ENCODE data around the gene GIPC1.
"Not testable (repeated sequence)": the region's sequence is repeated elsewhere in the genome, so short reads cannot be mapped to it uniquely, and the experiment has no call there.

Gene GIPC1

GRCh38 chr19:14473073-14473977, 22.6 kb downstream of the GIPC1 start:
- in situ Hi-C loops (cut with MboI; ENCODE audit: low sequenced_read_pairs), result no loop called here

- in situ Hi-C loops (cut with MboI; ENCODE audit: low sequenced_read_pairs), result no loop called here
These were observed 23.6 kb downstream of the GIPC1 start for GRCh38 chr19:14472202-14472938.

- in situ Hi-C loops (cut with MboI; ENCODE audit: low sequenced_read_pairs), result no loop called here
These were observed 24.3 kb downstream of the GIPC1 start for GRCh38 chr19:14471436-14472187.

GRCh38 chr19:14470031-14470876, 25.7 kb downstream of the GIPC1 start:
- in situ Hi-C loops (cut with MboI; ENCODE audit: low sequenced_read_pairs), result no loop called here

GRCh38 chr19:14467816-14468215, 28.1 kb downstream of the GIPC1 start:
- in situ Hi-C loops (cut with MboI; ENCODE audit: low sequenced_read_pairs), result no loop called here

GRCh38 chr19:14467391-14467790, 28.5 kb downstream of the GIPC1 start:
- in situ Hi-C loops (cut with MboI; ENCODE audit: low sequenced_read_pairs), result no loop called here

- in situ Hi-C loops (cut with MboI; ENCODE audit: low sequenced_read_pairs), result no loop called here
These were observed 32.2 kb downstream of the GIPC1 start for GRCh38 chr19:14463747-14464146.

- in situ Hi-C loops (cut with MboI; ENCODE audit: low sequenced_read_pairs), result not testable (repeated sequence)
These were observed 33.5 kb downstream of the GIPC1 start for GRCh38 chr19:14462401-14462800.

GRCh38 chr19:14460935-14461334, 35.0 kb downstream of the GIPC1 start:
- in situ Hi-C loops (cut with MboI; ENCODE audit: low sequenced_read_pairs), result no loop called here

GRCh38 chr19:14459703-14460102, 36.2 kb downstream of the GIPC1 start:
- in situ Hi-C loops (cut with MboI; ENCODE audit: low sequenced_read_pairs), result no loop called here

- in situ Hi-C loops (cut with MboI; ENCODE audit: low sequenced_read_pairs), result not testable (repeated sequence)
These were observed 43.6 kb downstream of the GIPC1 start for GRCh38 chr19:14452303-14452702.

- in situ Hi-C loops (cut with MboI; ENCODE audit: low sequenced_read_pairs), result no loop called here
These were observed 45.1 kb downstream of the GIPC1 start for GRCh38 chr19:14450876-14451275.

GRCh38 chr19:14450168-14450874, 45.6 kb downstream of the GIPC1 start:
- in situ Hi-C loops (cut with MboI; ENCODE audit: low sequenced_read_pairs), result no loop called here

GRCh38 chr19:14449321-14449720, 46.6 kb downstream of the GIPC1 start:
- in situ Hi-C loops (cut with MboI; ENCODE audit: low sequenced_read_pairs), result no loop called here

- in situ Hi-C loops (cut with MboI; ENCODE audit: low sequenced_read_pairs), result no loop called here
These were observed 49.4 kb downstream of the GIPC1 start for GRCh38 chr19:14446336-14447036.

- in situ Hi-C loops (cut with MboI; ENCODE audit: low sequenced_read_pairs), result no loop called here
These were observed 52.2 kb downstream of the GIPC1 start for GRCh38 chr19:14443632-14444216.

GRCh38 chr19:14442891-14443631, 52.9 kb downstream of the GIPC1 start:
- in situ Hi-C loops (cut with MboI; ENCODE audit: low sequenced_read_pairs), result no loop called here
